ENCODE data around the gene DNASE1L1. TPM values are rescaled to one million over a fixed set of nuclear protein-coding genes. Genes with fewer than 3 reads are reported as not detected.
"Not testable (repeated sequence)": the region's sequence is repeated elsewhere in the genome, so short reads cannot be mapped to it uniquely, and the experiment has no call there.

The DNASE1L1 gene
- total RNA-seq, 1 donor from 2014 or later, result 35.1 TPM

- no peaks in the 10 kb centered on the region for H3K9me3 Mint-ChIP-seq (ENCODE audit: unreplicated experiment)
- peak within 1 kb of the TSS; percentile 98 for H3K9ac ChIP-seq (ENCODE audit: low read length)
- H3K4me3 Mint-ChIP-seq (ENCODE audit: unreplicated experiment), result peak within 1 kb of the TSS; percentile 98
- H3K4me2 ChIP-seq (ENCODE audit: low read length), result peak within 1 kb of the TSS; percentile 92
- H3K9me3 ChIP-seq (ENCODE audit: insufficient read depth, low read depth, low read length), result no peaks in the 10 kb centered on the region
- TF ChIP-seq EZH2 (IDR thresholded peaks at IDR 0.05; ENCODE audit: insufficient read depth, low read length) (no peak), CTCF (IDR thresholded peaks at IDR 0.05; ENCODE audit: insufficient read depth, low read depth, low read length) (no peak)
- no peaks in the 10 kb centered on the region for H3K27me3 ChIP-seq (ENCODE audit: insufficient read depth, low read length)
- H3K4me1 Mint-ChIP-seq (ENCODE audit: low read depth, unreplicated experiment), result peaks cover 7% of the 10 kb centered on the region
- no peaks in the 10 kb centered on the region for H3K27me3 Mint-ChIP-seq (ENCODE audit: low read depth, unreplicated experiment)
- H2AFZ ChIP-seq (ENCODE audit: low read depth, low read length), result peak within 1 kb of the TSS; percentile 23
- peak; percentile 62 for FAIRE-seq
- H4K20me1 ChIP-seq (ENCODE audit: insufficient read depth, low read length), result peaks cover 37% of the 10 kb centered on the region
- peak within 1 kb of the TSS; percentile 99 for H3K27ac Mint-ChIP-seq (ENCODE audit: unreplicated experiment)
- peaks cover 4% of the 10 kb centered on the region for H3K4me1 ChIP-seq (ENCODE audit: insufficient read depth, low read length)
- H3K36me3 ChIP-seq (ENCODE audit: insufficient read depth, low read length), result peaks cover 14% of the 10 kb centered on the region
- H3K79me2 ChIP-seq (ENCODE audit: insufficient read depth, low read length), result peaks cover 26% of the 10 kb centered on the region
- H3K27ac ChIP-seq (ENCODE audit: low read depth, low read length), result peak within 1 kb of the TSS; percentile 96
- peak; percentile 92 for DNase-seq (ENCODE audit: low read depth)
- H3K4me3 ChIP-seq (ENCODE audit: insufficient read depth, low read depth, low read length), result peak within 1 kb of the TSS; percentile 91
- H3K36me3 Mint-ChIP-seq (ENCODE audit: low read depth, unreplicated experiment), result peaks cover 13% of the 10 kb centered on the region
Measured at GRCh38 chrX:154397888-154398667, 11.0 kb downstream of the DNASE1L1 start, which contains the start of gene RPL10. TSS of gene RPL10 (plus strand) at chrX:154398377. CDS start at chrX:154398520, 143 bp downstream.

GRCh38 chrX:154396973-154397887 is 11.8 kb downstream of the DNASE1L1 start:
- Histone ChIP-seq H3K9me3 (ENCODE audit: insufficient read depth, low read depth, low read length) (no peaks in the 10 kb centered on the region), H3K4me1 (ENCODE audit: insufficient read depth, low read length) (peaks cover 4% of the 10 kb centered on the region), H2AFZ (ENCODE audit: low read depth, low read length) (peak overlapping the region; percentile 23), H3K4me2 (ENCODE audit: low read length) (peak overlapping the region; percentile 92), H3K27ac (ENCODE audit: low read depth, low read length) (peak overlapping the region; percentile 96), H3K27me3 (ENCODE audit: insufficient read depth, low read length) (no peaks in the 10 kb centered on the region), H3K36me3 (ENCODE audit: insufficient read depth, low read length) (peaks cover 14% of the 10 kb centered on the region), H3K4me3 (ENCODE audit: insufficient read depth, low read depth, low read length) (peak overlapping the region; percentile 59), H4K20me1 (ENCODE audit: insufficient read depth, low read length) (peaks cover 34% of the 10 kb centered on the region), H3K79me2 (ENCODE audit: insufficient read depth, low read length) (peaks cover 26% of the 10 kb centered on the region), H3K9ac (ENCODE audit: low read length) (peak overlapping the region; percentile 98)
- peak overlapping the region; percentile 99 for H3K27ac Mint-ChIP-seq (ENCODE audit: unreplicated experiment)
- FAIRE-seq (no peak), DNase-seq (ENCODE audit: low read depth) (peak; percentile 25)
- H3K36me3 Mint-ChIP-seq (ENCODE audit: low read depth, unreplicated experiment), result peaks cover 13% of the 10 kb centered on the region
- no peaks in the 10 kb centered on the region for H3K9me3 Mint-ChIP-seq (ENCODE audit: unreplicated experiment)
- no peaks in the 10 kb centered on the region for H3K27me3 Mint-ChIP-seq (ENCODE audit: low read depth, unreplicated experiment)
- peaks cover 7% of the 10 kb centered on the region for H3K4me1 Mint-ChIP-seq (ENCODE audit: low read depth, unreplicated experiment)
- H3K4me3 Mint-ChIP-seq (ENCODE audit: unreplicated experiment), result peak overlapping the region; percentile 98
- no peak for TF ChIP-seq EZH2 (IDR thresholded peaks at IDR 0.05; ENCODE audit: insufficient read depth, low read length)

- FAIRE-seq; H3K4me2 ChIP-seq (ENCODE audit: low read length); H2AFZ ChIP-seq (ENCODE audit: low read depth, low read length); H3K27ac ChIP-seq (ENCODE audit: low read depth, low read length); H3K27me3 ChIP-seq (ENCODE audit: insufficient read depth, low read length); H3K27me3 Mint-ChIP-seq (ENCODE audit: low read depth, unreplicated experiment); H3K4me1 Mint-ChIP-seq (ENCODE audit: low read depth, unreplicated experiment); H3K9ac ChIP-seq (ENCODE audit: low read length); H3K9me3 ChIP-seq (ENCODE audit: insufficient read depth, low read depth, low read length); H3K9me3 Mint-ChIP-seq (ENCODE audit: unreplicated experiment); H3K4me3 ChIP-seq (ENCODE audit: insufficient read depth, low read depth, low read length); DNase-seq (ENCODE audit: low read depth); H3K4me1 ChIP-seq (ENCODE audit: insufficient read depth, low read length): not testable (repeated sequence)
- Histone ChIP-seq H3K36me3 (ENCODE audit: insufficient read depth, low read length) (peaks cover 14% of the 10 kb centered on the region), H4K20me1 (ENCODE audit: insufficient read depth, low read length) (peaks cover 26% of the 10 kb centered on the region), H3K79me2 (ENCODE audit: insufficient read depth, low read length) (peaks cover 26% of the 10 kb centered on the region)
- H3K4me3 Mint-ChIP-seq (ENCODE audit: unreplicated experiment), result peak overlapping the region; percentile 98
- H3K36me3 Mint-ChIP-seq (ENCODE audit: low read depth, unreplicated experiment), result peaks cover 13% of the 10 kb centered on the region
- H3K27ac Mint-ChIP-seq (ENCODE audit: unreplicated experiment), result peak overlapping the region; percentile 58
Measured at GRCh38 chrX:154396363-154396762, 12.7 kb downstream of the DNASE1L1 start.

GRCh38 chrX:154389812-154390747 is 19.0 kb downstream of the DNASE1L1 start:
- H3K9me3 Mint-ChIP-seq (ENCODE audit: unreplicated experiment); H3K4me1 ChIP-seq (ENCODE audit: insufficient read depth, low read length); DNase-seq (ENCODE audit: low read depth); H3K4me3 Mint-ChIP-seq (ENCODE audit: unreplicated experiment); H3K4me2 ChIP-seq (ENCODE audit: low read length); H3K27me3 ChIP-seq (ENCODE audit: insufficient read depth, low read length); H3K4me3 ChIP-seq (ENCODE audit: insufficient read depth, low read depth, low read length); H3K36me3 Mint-ChIP-seq (ENCODE audit: low read depth, unreplicated experiment); H3K36me3 ChIP-seq (ENCODE audit: insufficient read depth, low read length); H3K79me2 ChIP-seq (ENCODE audit: insufficient read depth, low read length); H3K9me3 ChIP-seq (ENCODE audit: insufficient read depth, low read depth, low read length); H3K27ac Mint-ChIP-seq (ENCODE audit: unreplicated experiment); H4K20me1 ChIP-seq (ENCODE audit: insufficient read depth, low read length); H3K4me1 Mint-ChIP-seq (ENCODE audit: low read depth, unreplicated experiment); H3K27ac ChIP-seq (ENCODE audit: low read depth, low read length); H2AFZ ChIP-seq (ENCODE audit: low read depth, low read length); H3K27me3 Mint-ChIP-seq (ENCODE audit: low read depth, unreplicated experiment); H3K9ac ChIP-seq (ENCODE audit: low read length): not testable (repeated sequence)
- FAIRE-seq, result peak; percentile 79
